Chondrocyte (in vitro differentiated cells): ENCODE data around the gene REG3G. TPM values are rescaled to one million over a fixed set of nuclear protein-coding genes. Genes with fewer than 3 reads are reported as not detected.

Experiments
- DNase-seq: peaks from one replicate; pipeline ENCODE4 v3.0.0; 2021; ENCODE audit warnings: mixed read lengths, low spot score
- H3K27ac Mint-ChIP-seq: one replicate; pipeline ENCODE4 v1.8.0; 2021; ENCODE audit warnings: mild to moderate bottlenecking, moderate library complexity, mixed read lengths; ENCODE audit not compliant: unreplicated experiment
- H3K27me3 Mint-ChIP-seq: 2 replicates; pipeline ENCODE4 v1.8.0; 2021; ENCODE audit warnings: low read depth, mixed read lengths
- H3K36me3 Mint-ChIP-seq: 2 replicates; pipeline ENCODE4 v1.8.0; 2021; ENCODE audit warnings: low read depth, mixed read lengths
- H3K4me1 Mint-ChIP-seq: 2 replicates; pipeline ENCODE4 v1.8.0; 2021; ENCODE audit warnings: low read depth, mild to moderate bottlenecking, mixed read lengths
- H3K4me3 Mint-ChIP-seq: one replicate; pipeline ENCODE4 v1.8.0; 2021; ENCODE audit warnings: mild to moderate bottlenecking, moderate library complexity, mixed read lengths; ENCODE audit not compliant: unreplicated experiment
- H3K9me3 Mint-ChIP-seq: 2 replicates; pipeline ENCODE4 v1.8.0; 2021; ENCODE audit warnings: low read depth, mixed read lengths
- CTCF ChIP-seq: fragments of 200-600 bp; sonication (generic); IDR thresholded peaks from 2 replicates; pipeline ENCODE4 v1.5.0; 2021; ENCODE audit warnings: antibody characterized with exemption, mild to moderate bottlenecking, moderate library complexity
- total RNA-seq: library from RNA; stranded (reverse); gene quantifications from 3 replicates; pipeline ENCODE4 v1.2.1, GENCODE V29; 2021

Gene REG3G
- total RNA-seq, 1 donor from 2014 or later = not detected

GRCh38 chr2:78980871-78981270 is 44.6 kb upstream of the REG3G start:
- Mint-ChIP-seq H3K27ac (no peak overlapping the region), H3K4me3 (no peak overlapping the region), H3K9me3 (no peaks in the 10 kb centered on the region), H3K36me3 (no peaks in the 10 kb centered on the region), H3K4me1 (no peaks in the 10 kb centered on the region), H3K27me3 (peaks cover 24% of the 10 kb centered on the region)
- no peak for TF ChIP-seq CTCF
- DNase-seq = no peak

GRCh38 chr2:78982638-78983330 is 42.7 kb upstream of the REG3G start:
- no peak for TF ChIP-seq CTCF
- H3K36me3 Mint-ChIP-seq = no peaks in the 10 kb centered on the region
- no peak overlapping the region for H3K4me3 Mint-ChIP-seq
- H3K27ac Mint-ChIP-seq = no peak overlapping the region
- H3K4me1 Mint-ChIP-seq = no peaks in the 10 kb centered on the region
- DNase-seq = no peak
- H3K9me3 Mint-ChIP-seq = no peaks in the 10 kb centered on the region
- H3K27me3 Mint-ChIP-seq = peaks cover 14% of the 10 kb centered on the region

- no peak for DNase-seq
- no peak overlapping the region for H3K27ac Mint-ChIP-seq
- H3K9me3 Mint-ChIP-seq = no peaks in the 10 kb centered on the region
- no peaks in the 10 kb centered on the region for H3K4me1 Mint-ChIP-seq
- no peaks in the 10 kb centered on the region for H3K36me3 Mint-ChIP-seq
- no peak overlapping the region for H3K4me3 Mint-ChIP-seq
- no peak for TF ChIP-seq CTCF
- peaks cover 13% of the 10 kb centered on the region for H3K27me3 Mint-ChIP-seq
Observed at GRCh38 chr2:78984386-78984785, 41.1 kb upstream of the REG3G start.

- no peaks in the 10 kb centered on the region for H3K36me3 Mint-ChIP-seq
- no peak for TF ChIP-seq CTCF
- no peak overlapping the region for H3K27ac Mint-ChIP-seq
- DNase-seq = no peak
- H3K9me3 Mint-ChIP-seq = no peaks in the 10 kb centered on the region
- no peaks in the 10 kb centered on the region for H3K4me1 Mint-ChIP-seq
- H3K4me3 Mint-ChIP-seq = no peak overlapping the region
- H3K27me3 Mint-ChIP-seq = peaks cover 11% of the 10 kb centered on the region
Observed at GRCh38 chr2:78985558-78985957, 39.9 kb upstream of the REG3G start.

- Mint-ChIP-seq H3K27me3 (peaks cover 25% of the 10 kb centered on the region), H3K4me1 (peaks cover 7% of the 10 kb centered on the region), H3K9me3 (no peaks in the 10 kb centered on the region), H3K4me3 (no peak overlapping the region), H3K27ac (no peak overlapping the region), H3K36me3 (peaks cover 1% of the 10 kb centered on the region)
- no peak for DNase-seq
- no peak for TF ChIP-seq CTCF
Observed at GRCh38 chr2:78989051-78989450, 36.5 kb upstream of the REG3G start.
